ENCODE measurements around the gene KCNJ13.
"Not testable (repeated sequence)": the region's sequence is repeated elsewhere in the genome, so short reads cannot be mapped to it uniquely, and the experiment has no call there.

KCNJ13 gene

DNA sequence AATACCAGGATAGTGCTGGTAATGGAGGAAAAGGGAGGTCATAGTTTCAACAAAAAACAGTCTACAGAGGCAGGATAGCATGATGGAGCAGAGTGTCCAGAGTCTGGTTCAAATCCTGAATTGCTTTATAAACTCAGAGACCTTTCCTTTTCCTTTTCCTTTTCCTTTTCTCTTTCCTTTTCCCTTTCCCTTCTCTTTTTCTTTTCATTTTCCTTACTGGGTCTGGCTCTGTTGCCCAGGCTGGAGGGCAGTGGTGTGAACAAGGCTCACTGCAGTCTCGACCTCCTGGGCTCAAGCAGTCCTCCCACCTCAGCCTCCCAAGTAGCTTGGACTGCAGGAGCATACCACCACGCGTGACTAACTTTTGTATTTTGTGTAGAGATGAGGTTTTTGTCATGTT lies 47.6 kb downstream of the KCNJ13 start:
- no peak for DNase-seq (ENCODE audit: low read depth, low spot score)
- in situ Hi-C loops (cut with HindIII; ENCODE audit: low sequenced_read_pairs): no loop called here
- TF ChIP-seq, protein P1, sequence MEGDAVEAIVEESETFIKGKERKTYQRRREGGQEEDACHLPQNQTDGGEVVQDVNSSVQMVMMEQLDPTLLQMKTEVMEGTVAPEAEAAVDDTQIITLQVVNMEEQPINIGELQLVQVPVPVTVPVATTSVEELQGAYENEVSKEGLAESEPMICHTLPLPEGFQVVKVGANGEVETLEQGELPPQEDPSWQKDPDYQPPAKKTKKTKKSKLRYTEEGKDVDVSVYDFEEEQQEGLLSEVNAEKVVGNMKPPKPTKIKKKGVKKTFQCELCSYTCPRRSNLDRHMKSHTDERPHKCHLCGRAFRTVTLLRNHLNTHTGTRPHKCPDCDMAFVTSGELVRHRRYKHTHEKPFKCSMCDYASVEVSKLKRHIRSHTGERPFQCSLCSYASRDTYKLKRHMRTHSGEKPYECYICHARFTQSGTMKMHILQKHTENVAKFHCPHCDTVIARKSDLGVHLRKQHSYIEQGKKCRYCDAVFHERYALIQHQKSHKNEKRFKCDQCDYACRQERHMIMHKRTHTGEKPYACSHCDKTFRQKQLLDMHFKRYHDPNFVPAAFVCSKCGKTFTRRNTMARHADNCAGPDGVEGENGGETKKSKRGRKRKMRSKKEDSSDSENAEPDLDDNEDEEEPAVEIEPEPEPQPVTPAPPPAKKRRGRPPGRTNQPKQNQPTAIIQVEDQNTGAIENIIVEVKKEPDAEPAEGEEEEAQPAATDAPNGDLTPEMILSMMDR (IDR thresholded peaks at IDR 0.05; ENCODE audit: low read depth, low read length): no peak
- no peak overlapping the region for H3K4me3 ChIP-seq (ENCODE audit: low read depth, low read length)

DNA sequence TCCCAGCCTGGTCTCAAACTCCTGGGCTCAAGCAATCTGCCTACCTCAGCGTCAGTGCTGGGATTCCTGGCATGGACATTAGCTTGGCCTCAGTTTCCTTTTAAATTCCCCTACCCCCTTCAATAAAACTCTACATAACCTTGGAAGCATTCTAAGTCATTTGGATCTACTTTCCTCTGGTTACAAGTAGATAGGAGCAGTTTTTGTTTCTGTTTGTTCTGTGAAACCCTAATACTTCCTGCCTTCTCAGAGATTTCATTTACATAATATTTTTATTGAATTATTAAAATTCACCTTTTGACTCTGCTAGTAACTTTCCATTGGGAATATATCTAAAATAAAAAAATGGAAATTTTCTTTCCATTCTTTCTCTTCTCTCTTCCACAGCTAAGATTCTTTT lies 53.3 kb downstream of the KCNJ13 start:
- DNase-seq (ENCODE audit: low read depth, low spot score): no peak
- H3K4me3 ChIP-seq (ENCODE audit: low read depth, low read length): no peak overlapping the region
- in situ Hi-C loops (cut with HindIII; ENCODE audit: low sequenced_read_pairs): no loop called here
- TF ChIP-seq, protein P1 (IDR thresholded peaks at IDR 0.05; ENCODE audit: low read depth, low read length): no peak

DNA sequence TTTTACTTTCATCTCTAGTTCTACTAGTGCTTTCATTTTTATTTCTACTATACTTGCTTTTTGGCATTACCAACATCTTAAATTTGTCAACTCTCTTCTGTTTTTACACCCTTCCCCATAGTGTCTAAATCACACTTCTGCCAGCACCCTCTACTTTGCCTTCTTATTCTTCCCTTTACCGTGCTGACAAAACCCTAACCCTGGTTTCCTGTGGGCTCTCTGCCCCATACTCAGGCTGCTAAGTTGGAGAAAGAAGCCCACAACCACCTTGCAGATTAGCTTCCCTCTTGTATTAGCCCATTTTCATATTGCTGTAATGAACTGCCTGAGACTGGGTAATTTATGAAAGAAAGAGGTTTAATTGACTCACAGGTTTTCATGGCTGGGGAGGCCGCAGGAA lies 54.5 kb downstream of the KCNJ13 start:
- in situ Hi-C loops (cut with HindIII; ENCODE audit: low sequenced_read_pairs): no loop called here
- no peak overlapping the region for H3K4me3 ChIP-seq (ENCODE audit: low read depth, low read length)
- TF ChIP-seq, protein P1 (IDR thresholded peaks at IDR 0.05; ENCODE audit: low read depth, low read length): no peak
- no peak for DNase-seq (ENCODE audit: low read depth, low spot score)

DNA sequence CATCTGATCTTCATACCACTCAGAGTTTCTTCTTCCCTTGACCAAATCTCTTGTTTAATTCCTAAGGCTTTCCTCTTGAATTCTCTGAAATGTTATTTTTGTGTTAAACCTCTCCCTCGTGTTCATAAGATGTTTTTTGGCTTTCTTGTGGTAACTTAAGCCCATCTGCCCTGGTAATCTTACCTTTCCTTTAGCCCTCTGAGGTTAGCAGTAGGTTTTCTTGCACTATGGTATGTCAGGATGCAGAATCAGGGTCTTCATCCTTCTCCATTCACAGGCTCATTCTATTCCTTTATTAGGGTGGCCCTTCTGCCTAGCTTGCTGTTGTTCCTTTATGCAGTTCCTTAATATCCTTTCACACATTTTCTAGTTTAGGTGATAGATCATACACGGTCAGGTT lies 55.1 kb downstream of the KCNJ13 start:
- in situ Hi-C loops (cut with HindIII; ENCODE audit: low sequenced_read_pairs): no loop called here
- no peak for DNase-seq (ENCODE audit: low read depth, low spot score)
- TF ChIP-seq, protein P1 (IDR thresholded peaks at IDR 0.05; ENCODE audit: low read depth, low read length): no peak

GRCh38 chr2:232720056-232720455 lies 56.3 kb downstream of the KCNJ13 start:
- DNase-seq (ENCODE audit: low read depth, low spot score); in situ Hi-C loops (cut with HindIII; ENCODE audit: low sequenced_read_pairs); H3K4me3 ChIP-seq (ENCODE audit: low read depth, low read length): not testable (repeated sequence)

More for the DNA sequence above, 55.1 kb downstream of the KCNJ13 start:
- H3K4me3 ChIP-seq (ENCODE audit: low read depth, low read length): no peak overlapping the region

All from astrocyte of the spinal cord (primary cell).